Embryonic facial prominence (tissue), 1 donor: ENCODE results near the gene KDM5B.
"Not testable (repeated sequence)": the region's sequence is repeated elsewhere in the genome, so short reads cannot be mapped to it uniquely, and the experiment has no call there.

Experiments used
- DNase-seq: peaks from one replicate; pipeline ENCODE4 v3.0.0-alpha.2; 2016; ENCODE audit errors: extremely low spot score

The KDM5B gene

GRCh38 chr1:202812176-202813026 lies 4.2 kb upstream of the KDM5B start:
- DNase-seq = no peak

DNA sequence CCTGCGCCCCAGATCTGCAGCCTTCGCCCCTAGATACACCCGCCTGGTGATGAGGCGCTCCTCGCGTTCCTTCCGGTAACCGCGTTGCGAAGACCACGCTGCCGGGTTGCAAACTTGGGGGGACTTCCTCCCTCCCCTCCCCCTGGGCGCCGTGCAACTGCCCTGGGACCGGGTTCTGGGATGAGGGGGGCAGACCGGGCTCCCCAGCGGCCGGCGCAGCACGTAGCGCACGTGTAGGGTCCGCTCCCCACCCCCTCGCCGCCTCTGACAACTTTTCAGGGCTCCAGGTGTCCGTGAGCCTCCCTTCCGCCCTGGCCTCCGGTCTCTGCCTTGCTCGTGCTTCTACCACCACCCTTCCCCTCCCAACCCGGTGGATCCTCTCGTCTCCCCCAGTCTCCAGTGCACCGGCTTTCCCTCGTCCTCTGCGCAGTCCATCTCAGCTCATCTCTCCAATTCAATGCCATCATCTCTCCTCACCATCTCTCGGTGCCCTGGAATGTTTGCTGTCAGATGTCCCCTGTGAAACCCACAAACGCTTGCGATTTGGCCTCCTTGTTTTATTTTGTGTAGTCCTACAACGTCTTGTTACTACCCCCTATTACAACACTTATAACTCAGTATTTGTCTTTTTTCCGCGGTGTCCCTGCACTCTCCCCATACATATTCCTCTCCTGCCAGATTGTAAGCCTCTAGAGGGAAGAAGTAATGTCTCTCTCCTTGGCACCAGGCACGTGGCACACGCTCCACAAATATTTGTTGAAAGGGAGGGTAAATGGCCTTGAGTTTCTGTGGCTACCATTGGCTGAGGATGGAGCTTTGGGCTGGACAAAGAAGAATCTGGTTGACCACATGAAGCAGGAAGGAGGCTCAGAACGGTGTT lies 3.3 kb upstream of the KDM5B start:
- no peak for DNase-seq

GRCh38 chr1:202810615-202811295 lies 2.5 kb upstream of the KDM5B start, which contains the start of gene PCAT6:
TSS of gene PCAT6 (plus strand) at chr1:202810954.
- peak; percentile 91 for DNase-seq

- DNase-seq = no peak
Observed at GRCh38 chr1:202810193-202810614, 2.0 kb upstream of the KDM5B start.

- DNase-seq = no peak
Observed at GRCh38 chr1:202809597-202810159, 1.5 kb upstream of the KDM5B start.

- DNase-seq = no peak
Observed at GRCh38 chr1:202807451-202807925, 733 bp downstream of the KDM5B start.

DNA sequence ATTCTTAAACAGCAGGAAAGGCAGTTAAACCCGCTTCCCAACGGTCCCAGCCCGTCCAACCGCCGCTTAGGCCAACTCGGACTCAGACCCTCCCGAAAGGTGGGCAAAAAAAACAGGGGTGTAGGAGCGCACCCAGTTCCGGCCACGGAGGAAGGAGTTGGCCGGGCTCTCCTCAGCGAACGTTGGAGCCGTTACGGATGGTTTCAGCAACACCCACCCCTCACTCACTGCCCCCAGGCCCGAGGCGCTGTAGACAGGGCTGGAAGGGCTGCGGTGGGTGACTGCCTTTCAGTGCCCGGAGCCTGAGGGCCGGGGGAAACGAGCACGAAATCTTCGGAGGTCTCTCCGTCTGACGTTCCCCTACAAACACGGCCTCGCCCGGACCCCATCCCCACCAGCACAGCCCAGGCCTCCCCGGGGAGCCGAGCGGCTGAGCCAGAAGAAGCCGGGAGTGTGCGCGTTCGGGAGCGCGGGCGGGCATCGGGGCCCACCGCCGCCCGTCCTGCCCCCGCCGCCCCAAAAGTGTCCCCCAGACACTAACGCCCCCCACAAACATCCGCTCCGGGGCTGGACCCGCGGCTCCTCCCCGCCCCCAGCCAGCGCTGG lies 1.3 kb downstream of the KDM5B start:
- no peak for DNase-seq

DNA sequence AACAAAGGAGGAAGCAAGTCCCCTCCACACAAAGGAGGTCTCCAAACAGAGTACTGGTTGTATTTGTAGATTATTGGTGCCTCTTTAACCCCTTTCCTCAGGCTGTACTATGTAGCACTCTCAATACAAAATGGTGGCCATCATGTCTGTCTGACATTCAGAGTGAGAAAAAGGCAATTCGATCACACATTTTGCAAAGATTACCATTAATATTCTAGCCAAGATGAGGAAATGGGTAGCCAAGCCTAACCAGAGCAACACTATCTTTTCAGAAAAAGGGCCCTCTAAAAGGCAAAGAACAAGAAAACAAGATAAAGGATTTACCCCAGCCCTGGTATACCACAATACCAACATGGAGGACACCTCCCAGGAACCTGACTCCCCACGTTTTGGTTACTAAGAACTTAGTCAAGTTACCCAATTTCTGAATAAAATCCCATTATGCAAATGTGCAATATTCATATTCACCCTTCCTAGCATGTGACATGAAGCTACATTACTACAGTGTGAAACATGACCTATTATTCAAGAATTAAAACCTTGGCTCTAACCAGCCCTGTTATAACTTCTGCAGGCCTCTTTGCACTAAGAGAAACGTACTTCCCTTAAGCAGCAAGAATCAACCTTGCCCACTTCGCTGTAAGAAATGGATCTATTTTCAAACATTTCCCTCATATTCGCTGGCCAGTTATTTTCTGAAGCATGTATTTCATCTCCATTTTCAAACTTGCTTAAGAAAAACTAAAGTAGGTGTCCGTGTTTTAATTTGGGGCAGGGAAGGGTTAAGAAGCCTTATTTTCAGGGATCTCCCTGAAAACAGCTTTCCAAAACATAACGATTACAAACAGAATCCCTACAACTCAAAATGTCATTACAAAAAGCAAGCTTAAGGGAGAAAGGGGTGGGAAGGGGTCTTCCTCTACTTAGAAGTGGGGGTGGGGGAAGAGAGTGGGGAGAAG lies 2.1 kb downstream of the KDM5B start:
- no peak for DNase-seq

DNA sequence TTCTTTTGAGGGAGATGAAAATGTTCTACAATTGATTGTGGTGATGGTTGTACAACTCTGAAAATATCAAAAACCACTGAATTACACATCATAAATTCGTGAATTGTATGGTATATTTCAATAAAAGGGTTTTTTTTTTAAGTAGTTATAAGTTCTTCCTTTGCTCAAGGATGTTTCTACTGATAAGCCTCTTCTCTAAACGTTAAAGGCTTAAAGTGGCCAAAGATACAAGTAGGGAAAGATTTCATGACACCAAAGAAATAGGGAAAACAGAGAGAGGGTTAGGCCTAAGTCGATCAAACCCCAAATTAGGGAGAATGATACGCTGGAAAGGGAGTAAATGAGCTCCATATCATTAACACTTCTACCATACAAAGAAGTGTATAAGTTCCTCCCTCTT lies 4.1 kb downstream of the KDM5B start:
- no peak for DNase-seq

DNA sequence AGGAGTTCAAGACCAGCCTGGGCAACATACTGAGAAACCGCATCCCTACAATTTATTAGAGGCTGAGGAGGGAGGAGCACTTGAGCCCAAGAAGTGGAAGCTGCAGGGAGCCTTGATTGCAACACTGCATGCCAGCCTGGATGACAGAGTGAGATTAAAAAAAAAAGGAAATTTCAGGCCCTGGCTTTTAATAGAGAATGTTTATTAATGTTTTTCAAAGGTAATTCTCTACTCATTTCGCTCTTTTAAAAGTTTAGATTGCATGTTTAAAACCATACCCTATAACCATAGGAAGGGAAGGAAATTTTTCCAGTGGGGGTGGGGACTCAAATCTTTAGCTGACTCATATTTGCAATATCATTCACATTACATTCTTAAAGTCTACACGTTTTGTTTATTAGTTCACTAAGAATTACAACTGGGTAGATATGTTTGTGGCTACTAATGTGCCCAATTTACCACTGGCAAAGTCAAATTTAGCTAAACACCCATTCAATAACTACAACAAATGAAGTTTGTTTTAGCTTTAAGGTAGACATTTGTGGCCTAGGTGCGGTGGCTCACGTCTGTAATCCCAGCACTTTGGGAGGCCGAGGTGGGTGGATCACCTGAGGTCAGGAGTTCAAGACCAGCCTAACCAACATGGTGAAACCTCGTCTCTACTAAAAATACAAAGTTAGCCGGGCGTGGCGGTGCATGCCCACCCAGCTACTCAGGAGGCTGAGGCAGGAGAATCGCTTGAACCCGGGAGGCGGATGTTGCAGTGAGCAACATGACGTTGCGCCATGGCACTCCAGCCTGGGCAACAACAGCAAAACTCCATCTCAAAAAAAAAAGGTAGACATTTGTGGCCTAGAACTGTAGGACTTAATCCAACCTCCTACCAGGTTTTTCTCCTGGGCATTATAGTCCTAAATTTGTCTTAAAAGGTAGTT lies 5.0 kb downstream of the KDM5B start:
- DNase-seq = no peak

DNA sequence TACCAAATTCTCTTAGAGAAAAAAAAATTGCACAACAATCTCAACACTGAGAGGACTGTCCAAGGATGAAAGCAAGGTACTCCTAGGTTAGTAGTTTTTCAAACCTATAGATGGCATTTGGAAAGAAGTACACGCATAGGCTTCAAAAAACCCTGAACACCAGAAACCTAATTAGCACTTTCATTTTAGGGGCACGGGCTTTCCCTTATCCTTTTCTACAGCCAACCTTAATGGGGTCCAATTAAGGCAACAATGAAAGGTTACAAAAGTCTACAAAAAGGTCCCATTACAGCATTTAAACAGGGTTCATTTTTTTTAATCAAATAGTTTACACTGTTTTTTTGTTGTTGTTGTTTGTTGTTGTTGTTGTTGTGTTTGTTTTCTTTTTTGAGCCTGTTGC lies 6.2 kb downstream of the KDM5B start:
- DNase-seq = no peak

DNA sequence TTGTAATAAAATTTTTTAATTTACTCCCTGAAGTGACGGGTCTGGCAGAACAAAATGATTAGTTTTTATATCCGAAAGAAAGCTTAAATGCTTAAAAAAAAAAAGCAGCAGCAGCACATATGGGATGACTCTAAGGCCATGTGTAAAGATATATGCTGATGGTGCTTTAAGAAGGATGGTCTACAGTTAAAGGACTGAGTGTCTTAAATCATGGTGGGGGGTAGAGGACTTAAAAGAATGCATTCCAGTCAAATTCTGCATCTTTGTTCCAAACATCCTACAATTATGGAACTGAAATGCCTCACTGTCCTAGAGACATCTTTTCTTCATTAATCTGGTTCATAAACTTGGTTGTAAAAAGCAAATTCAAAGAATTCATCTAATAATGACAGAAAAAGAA lies 7.0 kb downstream of the KDM5B start:
- no peak for DNase-seq

- DNase-seq = no peak
Observed at GRCh38 chr1:202800742-202801141, 7.5 kb downstream of the KDM5B start.

GRCh38 chr1:202798792-202799331 lies 9.4 kb downstream of the KDM5B start:
- DNase-seq = no peak

DNA sequence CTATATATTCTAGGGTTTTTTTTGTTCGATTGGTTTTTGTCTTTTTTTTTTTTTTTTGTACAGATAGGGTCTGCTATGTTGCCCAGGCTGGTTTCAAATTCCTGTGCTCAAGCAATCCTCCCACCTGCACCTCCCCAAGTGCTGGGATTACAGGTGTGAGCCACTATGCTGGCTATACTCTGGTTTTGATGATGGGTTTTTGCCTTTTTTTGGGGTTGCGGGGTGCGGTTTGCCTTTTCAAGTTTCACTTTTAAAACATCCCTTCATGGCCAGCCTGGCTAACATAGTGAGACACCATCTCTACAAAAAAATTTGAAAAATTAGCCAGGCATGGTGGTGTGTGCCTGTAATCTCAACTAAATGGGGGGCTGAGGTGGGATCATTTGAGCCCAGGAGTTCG lies 10.0 kb downstream of the KDM5B start:
- no peak for DNase-seq

DNA sequence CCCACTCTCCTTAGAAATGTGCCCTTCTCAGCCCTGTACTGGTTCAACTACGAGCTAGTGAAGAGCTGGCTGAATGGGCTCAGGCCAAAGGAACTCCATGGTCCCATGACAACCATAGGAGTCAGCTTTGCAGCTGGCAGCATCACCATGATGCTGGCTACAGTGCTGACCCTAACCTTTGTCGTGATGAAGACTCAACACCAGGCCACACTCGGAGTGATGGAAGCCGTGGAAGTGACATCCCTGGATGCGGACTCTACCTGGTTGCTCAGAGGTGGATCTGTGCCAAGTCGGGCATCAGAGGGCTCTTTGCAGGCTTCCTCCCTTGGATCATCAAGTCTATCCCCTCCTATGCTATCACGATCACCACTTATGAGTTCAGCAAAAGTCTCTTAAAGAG lies 11.6 kb downstream of the KDM5B start:
- DNase-seq = no peak

GRCh38 chr1:202794931-202795330 lies 13.3 kb downstream of the KDM5B start:
- not testable (repeated sequence) for DNase-seq

GRCh38 chr1:202794051-202794740 lies 14.0 kb downstream of the KDM5B start:
- DNase-seq = no peak
